ENCODE data around the gene GRIN3B. TPM values are rescaled to one million over a fixed set of nuclear protein-coding genes. Genes with fewer than 3 reads are reported as not detected.

Gene GRIN3B
- total RNA-seq, 1 donor from 2014 or later: 0.93 TPM

- no peaks in the 10 kb centered on the region for H3K36me3 Mint-ChIP-seq (ENCODE audit: unreplicated experiment)
- H3K4me1 Mint-ChIP-seq (ENCODE audit: low read depth, unreplicated experiment): peaks cover 4% of the 10 kb centered on the region
- H3K9me3 Mint-ChIP-seq (ENCODE audit: unreplicated experiment): peaks cover 9% of the 10 kb centered on the region
- H3K27me3 Mint-ChIP-seq (ENCODE audit: unreplicated experiment): peaks cover 11% of the 10 kb centered on the region
- no peak for TF ChIP-seq CTCF (IDR thresholded peaks at IDR 0.05; ENCODE audit: partially characterized antibody, unreplicated experiment)
- no peak overlapping the region for H3K27ac Mint-ChIP-seq (ENCODE audit: unreplicated experiment)
- H3K4me3 Mint-ChIP-seq (ENCODE audit: unreplicated experiment): no peak overlapping the region
- DNase-seq: peak; percentile 37
Observed at GRCh38 chr19:974564-975257, 25.5 kb upstream of the GRIN3B start.

- DNase-seq: peak; percentile 21
- Mint-ChIP-seq H3K4me3 (ENCODE audit: unreplicated experiment) (no peak overlapping the region), H3K36me3 (ENCODE audit: unreplicated experiment) (no peaks in the 10 kb centered on the region), H3K9me3 (ENCODE audit: unreplicated experiment) (peaks cover 11% of the 10 kb centered on the region), H3K4me1 (ENCODE audit: low read depth, unreplicated experiment) (peaks cover 6% of the 10 kb centered on the region), H3K27me3 (ENCODE audit: unreplicated experiment) (peaks cover 16% of the 10 kb centered on the region), H3K27ac (ENCODE audit: unreplicated experiment) (peak overlapping the region; percentile 70)
- TF ChIP-seq CTCF (IDR thresholded peaks at IDR 0.05; ENCODE audit: partially characterized antibody, unreplicated experiment): no peak
Observed at GRCh38 chr19:976476-976875, 23.7 kb upstream of the GRIN3B start.

- TF ChIP-seq CTCF (IDR thresholded peaks at IDR 0.05; ENCODE audit: partially characterized antibody, unreplicated experiment): no peak
- Mint-ChIP-seq H3K36me3 (ENCODE audit: unreplicated experiment) (no peaks in the 10 kb centered on the region), H3K4me1 (ENCODE audit: low read depth, unreplicated experiment) (peaks cover 6% of the 10 kb centered on the region), H3K4me3 (ENCODE audit: unreplicated experiment) (no peak overlapping the region), H3K9me3 (ENCODE audit: unreplicated experiment) (peaks cover 12% of the 10 kb centered on the region), H3K27ac (ENCODE audit: unreplicated experiment) (no peak overlapping the region), H3K27me3 (ENCODE audit: unreplicated experiment) (peaks cover 16% of the 10 kb centered on the region)
- peak; percentile 33 for DNase-seq
Observed at GRCh38 chr19:977058-977464, 23.2 kb upstream of the GRIN3B start.

GRCh38 chr19:979318-979741 is 20.9 kb upstream of the GRIN3B start:
- Mint-ChIP-seq H3K4me3 (ENCODE audit: unreplicated experiment) (no peak overlapping the region), H3K27ac (ENCODE audit: unreplicated experiment) (no peak overlapping the region), H3K4me1 (ENCODE audit: low read depth, unreplicated experiment) (peaks cover 4% of the 10 kb centered on the region), H3K36me3 (ENCODE audit: unreplicated experiment) (no peaks in the 10 kb centered on the region), H3K27me3 (ENCODE audit: unreplicated experiment) (peaks cover 10% of the 10 kb centered on the region), H3K9me3 (ENCODE audit: unreplicated experiment) (peaks cover 14% of the 10 kb centered on the region)
- no peak for TF ChIP-seq CTCF (IDR thresholded peaks at IDR 0.05; ENCODE audit: partially characterized antibody, unreplicated experiment)
- peak; percentile 29 for DNase-seq

All from glutamatergic neuron (in vitro differentiated cells).